Activated T-cell treated with anti-CD3 and anti-CD28 coated beads for 1 hour (primary cell): Measurements from ENCODE around the gene PARP9.
"Not testable (repeated sequence)": the region's sequence is repeated elsewhere in the genome, so short reads cannot be mapped to it uniquely, and the experiment has no call there.

ENCODE experiments used
- DNase-seq: peaks from one replicate; pipeline ENCODE4 v3.0.0-alpha.2; 2020; ENCODE audit warnings: low read depth

Gene PARP9

GRCh38 chr3:122520861-122521260, 43.2 kb downstream of the PARP9 start:
- no peak for DNase-seq

GRCh38 chr3:122519693-122520092, 44.4 kb downstream of the PARP9 start:
- DNase-seq = no peak

GRCh38 chr3:122516846-122517360, 47.2 kb downstream of the PARP9 start:
- DNase-seq = no peak

GRCh38 chr3:122515870-122516269, 48.2 kb downstream of the PARP9 start:
- no peak for DNase-seq

- no peak for DNase-seq
Measured at GRCh38 chr3:122515020-122515468, 49.1 kb downstream of the PARP9 start.

GRCh38 chr3:122514123-122515019, 49.7 kb downstream of the PARP9 start, which contains the start of gene KPNA1:
Gene KPNA1, minus strand, starts transcription at chr3:122514939. Its CDS starts 18,374 bp downstream, at chr3:122496565.
- peak; percentile 78 for DNase-seq

GRCh38 chr3:122513386-122514122, 50.5 kb downstream of the PARP9 start:
- DNase-seq = no peak

- no peak for DNase-seq
Measured at GRCh38 chr3:122512284-122512683, 51.8 kb downstream of the PARP9 start.

- DNase-seq = no peak
Measured at GRCh38 chr3:122510878-122511535, 53.1 kb downstream of the PARP9 start.

- DNase-seq = not testable (repeated sequence)
Measured at GRCh38 chr3:122508944-122509343, 55.2 kb downstream of the PARP9 start.

- DNase-seq = no peak
Measured at GRCh38 chr3:122508135-122508914, 55.8 kb downstream of the PARP9 start.

- DNase-seq = no peak
Measured at GRCh38 chr3:122506450-122506849, 57.6 kb downstream of the PARP9 start.

GRCh38 chr3:122505676-122506075, 58.4 kb downstream of the PARP9 start:
- DNase-seq = no peak

GRCh38 chr3:122502941-122503340, 61.2 kb downstream of the PARP9 start:
- no peak for DNase-seq

- no peak for DNase-seq
Measured at GRCh38 chr3:122502139-122502538, 62.0 kb downstream of the PARP9 start.

GRCh38 chr3:122500964-122501363, 63.1 kb downstream of the PARP9 start:
- not testable (repeated sequence) for DNase-seq

- DNase-seq = no peak
Measured at GRCh38 chr3:122498152-122498551, 65.9 kb downstream of the PARP9 start.

- no peak for DNase-seq
Measured at GRCh38 chr3:122497425-122497824, 66.7 kb downstream of the PARP9 start.

- DNase-seq = no peak
Measured at GRCh38 chr3:122496508-122496907, 67.6 kb downstream of the PARP9 start.

- no peak for DNase-seq
Measured at GRCh38 chr3:122493296-122493695, 70.8 kb downstream of the PARP9 start.

GRCh38 chr3:122488262-122488973, 75.7 kb downstream of the PARP9 start:
- no peak for DNase-seq
